Effector memory CD8-positive, alpha-beta T cell (primary cell): Measurements from ENCODE around the gene TNFRSF19.
"Not testable (repeated sequence)": the region's sequence is repeated elsewhere in the genome, so short reads cannot be mapped to it uniquely, and the experiment has no call there.

ENCODE experiments used
- ATAC-seq: fragments of 150-1000 bp; cut with Tn5 transposase; replicated peaks from 2 replicates; pipeline ENCODE4 v1.10.0; 2021; ENCODE audit warnings: mild to moderate bottlenecking, moderate library complexity
- DNase-seq, 3 experiments: peaks; one replicate each; pipeline ENCODE4 v3.0.0; 2021
- H3K27ac Mint-ChIP-seq, 2 donors: one replicate each; pipeline ENCODE4 v1.8.0; 2022; ENCODE audit warnings: mild to moderate bottlenecking in 2 of 2, mixed read lengths in 2 of 2, moderate library complexity in 2 of 2
- H3K27me3 Mint-ChIP-seq, 2 donors: one replicate each; pipeline ENCODE4 v1.8.0; 2022; ENCODE audit warnings: mixed read lengths in 2 of 2
- H3K36me3 Mint-ChIP-seq: one replicate; pipeline ENCODE4 v1.8.0; 2022; ENCODE audit warnings: mild to moderate bottlenecking, moderate library complexity, mixed read lengths; ENCODE audit not compliant: insufficient read depth
- H3K4me1 Mint-ChIP-seq, 2 donors: one replicate each; pipeline ENCODE4 v1.8.0; 2022; ENCODE audit warnings: low read depth in 2 of 2, mixed read lengths in 2 of 2
- H3K4me3 Mint-ChIP-seq, 2 donors: one replicate each; pipeline ENCODE4 v1.8.0; 2022; ENCODE audit warnings: mild to moderate bottlenecking in 2 of 2, mixed read lengths in 2 of 2, moderate library complexity in 2 of 2
- H3K9me3 Mint-ChIP-seq, 2 donors: one replicate each; pipeline ENCODE4 v1.8.0; 2022; ENCODE audit warnings: mixed read lengths in 2 of 2

Gene TNFRSF19

DNA sequence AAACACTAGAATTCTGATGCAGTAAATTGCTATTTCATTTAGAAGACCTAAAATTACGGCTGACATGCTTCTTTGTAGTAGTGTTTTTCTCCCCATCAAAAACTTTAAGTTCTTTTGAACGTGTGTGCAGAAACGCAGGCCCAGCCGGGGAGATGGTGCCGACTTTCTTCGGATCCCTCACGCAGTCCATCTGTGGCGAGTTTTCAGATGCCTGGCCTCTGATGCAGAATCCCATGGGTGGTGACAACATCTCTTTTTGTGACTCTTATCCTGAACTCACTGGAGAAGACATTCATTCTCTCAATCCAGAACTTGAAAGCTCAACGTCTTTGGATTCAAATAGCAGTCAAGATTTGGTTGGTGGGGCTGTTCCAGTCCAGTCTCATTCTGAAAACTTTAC, 98.3 kb downstream of the TNFRSF19 start:
- Mint-ChIP-seq H3K4me1 (no peaks in the 10 kb centered on the region), H3K27ac (no peak overlapping the region), H3K27me3 (peaks cover 27 to 34% of the 10 kb centered on the region in 2 donors), H3K36me3 (no peaks in the 10 kb centered on the region), H3K4me3 (no peak overlapping the region), H3K9me3 (no peaks in the 10 kb centered on the region)
- DNase-seq (no peak), ATAC-seq (no peak)

DNA sequence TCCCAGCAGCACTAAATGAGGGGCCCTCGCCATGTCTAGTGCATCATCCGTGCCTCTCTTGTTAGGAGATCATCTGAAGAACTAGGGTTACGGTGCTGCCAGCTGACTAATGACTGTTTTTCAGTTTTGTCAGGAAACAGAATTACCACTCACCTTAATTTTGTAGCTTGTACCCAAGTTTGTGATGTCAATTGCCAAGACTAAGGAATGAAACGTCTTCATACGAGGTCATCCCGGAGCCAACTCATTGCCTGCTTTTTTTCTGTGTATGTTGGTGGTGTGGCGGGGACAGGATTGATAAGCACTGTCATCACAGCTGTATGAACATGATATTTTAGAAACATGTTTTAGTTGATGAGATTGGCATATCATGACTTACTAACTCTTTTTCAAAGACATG, 100.6 kb downstream of the TNFRSF19 start:
- Mint-ChIP-seq H3K9me3 (no peaks in the 10 kb centered on the region), H3K27me3 (peaks cover 32 to 41% of the 10 kb centered on the region in 2 donors), H3K4me1 (no peaks in the 10 kb centered on the region), H3K4me3 (no peak overlapping the region), H3K36me3 (no peaks in the 10 kb centered on the region), H3K27ac (no peak overlapping the region)
- ATAC-seq = no peak
- DNase-seq = no peak

DNA sequence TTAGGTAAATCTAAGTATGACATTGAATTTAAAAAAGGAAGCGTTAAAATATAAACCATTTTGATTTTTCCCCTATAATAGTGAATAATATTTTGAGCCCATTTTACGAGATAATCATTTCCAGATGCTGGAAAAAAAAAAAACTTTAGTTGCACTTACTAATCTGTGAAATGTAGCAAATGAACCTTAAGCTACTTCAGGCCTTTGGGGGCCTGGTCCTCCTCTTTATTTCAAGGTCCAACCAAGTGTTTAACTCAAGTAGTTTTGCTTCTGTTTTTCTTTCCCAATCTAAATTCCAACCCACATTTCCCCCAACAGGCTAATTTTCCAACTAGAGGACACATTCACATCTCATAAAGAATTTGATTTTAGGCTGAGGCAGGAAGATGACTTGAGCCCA, 101.2 kb downstream of the TNFRSF19 start:
- Mint-ChIP-seq H3K36me3 (no peaks in the 10 kb centered on the region), H3K27me3 (peaks cover 31 to 41% of the 10 kb centered on the region in 2 donors), H3K9me3 (no peaks in the 10 kb centered on the region), H3K4me1 (no peaks in the 10 kb centered on the region), H3K27ac (no peak overlapping the region), H3K4me3 (no peak overlapping the region)
- no peak for ATAC-seq
- no peak for DNase-seq

DNA sequence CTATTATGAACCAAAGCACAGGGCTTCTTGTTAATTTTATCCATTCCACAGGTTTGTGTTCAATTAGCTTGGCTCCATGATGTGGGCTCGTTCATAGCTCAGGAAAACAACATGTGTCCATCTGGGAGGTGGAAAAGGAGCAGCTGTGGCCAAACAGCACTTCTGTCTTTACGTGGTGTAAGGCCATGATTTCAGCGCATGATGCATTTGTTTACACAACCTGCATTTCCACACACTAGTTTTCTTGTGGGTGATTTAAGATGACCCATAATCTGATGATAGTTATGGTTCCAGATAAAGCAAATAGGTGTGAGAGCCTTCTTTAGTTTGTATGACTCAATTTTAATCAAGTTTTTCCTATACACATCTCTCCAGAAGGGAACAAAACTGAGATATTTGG, 101.7 kb downstream of the TNFRSF19 start:
- Mint-ChIP-seq H3K9me3 (no peaks in the 10 kb centered on the region), H3K36me3 (no peaks in the 10 kb centered on the region), H3K4me3 (no peak overlapping the region), H3K4me1 (no peaks in the 10 kb centered on the region), H3K27ac (no peak overlapping the region), H3K27me3 (peaks cover 31 to 44% of the 10 kb centered on the region in 2 donors)
- ATAC-seq = no peak
- no peak for DNase-seq

DNA sequence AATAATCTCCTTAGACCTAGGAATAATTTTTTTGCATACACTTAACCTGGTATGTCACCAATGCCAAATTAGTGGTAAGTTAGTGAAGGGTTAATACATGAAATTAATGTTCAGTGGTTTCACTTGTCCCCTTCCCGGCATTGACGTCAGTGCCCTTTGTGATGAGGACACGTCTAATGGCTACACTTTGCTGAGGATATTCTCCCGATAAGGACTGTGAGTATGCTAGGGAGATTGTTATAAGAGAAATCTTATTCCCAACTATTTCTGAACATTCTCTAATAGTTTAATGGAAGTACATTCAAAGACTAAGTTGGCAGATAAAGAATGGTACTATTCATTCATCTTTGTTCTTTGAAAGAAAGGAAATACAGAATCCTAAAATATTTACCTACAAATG, 102.4 kb downstream of the TNFRSF19 start:
- ATAC-seq = no peak
- Mint-ChIP-seq H3K36me3 (no peaks in the 10 kb centered on the region), H3K4me1 (no peaks in the 10 kb centered on the region), H3K27me3 (peaks cover 28 to 45% of the 10 kb centered on the region in 2 donors), H3K27ac (no peak overlapping the region), H3K9me3 (no peaks in the 10 kb centered on the region), H3K4me3 (no peak overlapping the region)
- DNase-seq = no peak

DNA sequence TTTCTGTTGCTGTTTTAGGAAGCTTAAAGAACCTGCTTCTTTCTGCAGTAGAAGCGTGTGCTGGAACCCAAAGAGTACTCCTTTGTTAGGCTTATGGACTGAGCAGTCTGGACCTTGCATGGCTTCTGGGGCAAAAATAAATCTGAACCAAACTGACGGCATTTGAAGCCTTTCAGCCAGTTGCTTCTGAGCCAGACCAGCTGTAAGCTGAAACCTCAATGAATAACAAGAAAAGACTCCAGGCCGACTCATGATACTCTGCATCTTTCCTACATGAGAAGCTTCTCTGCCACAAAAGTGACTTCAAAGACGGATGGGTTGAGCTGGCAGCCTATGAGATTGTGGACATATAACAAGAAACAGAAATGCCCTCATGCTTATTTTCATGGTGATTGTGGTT, 103.1 kb downstream of the TNFRSF19 start:
- no peaks in the 10 kb centered on the region for H3K4me1 Mint-ChIP-seq
- no peaks in the 10 kb centered on the region for H3K36me3 Mint-ChIP-seq
- no peak overlapping the region for H3K4me3 Mint-ChIP-seq
- DNase-seq = no peak
- no peaks in the 10 kb centered on the region for H3K9me3 Mint-ChIP-seq
- no peak for ATAC-seq
- peaks cover 21 to 42% of the 10 kb centered on the region in 2 donors for H3K27me3 Mint-ChIP-seq
- no peak overlapping the region for H3K27ac Mint-ChIP-seq

DNA sequence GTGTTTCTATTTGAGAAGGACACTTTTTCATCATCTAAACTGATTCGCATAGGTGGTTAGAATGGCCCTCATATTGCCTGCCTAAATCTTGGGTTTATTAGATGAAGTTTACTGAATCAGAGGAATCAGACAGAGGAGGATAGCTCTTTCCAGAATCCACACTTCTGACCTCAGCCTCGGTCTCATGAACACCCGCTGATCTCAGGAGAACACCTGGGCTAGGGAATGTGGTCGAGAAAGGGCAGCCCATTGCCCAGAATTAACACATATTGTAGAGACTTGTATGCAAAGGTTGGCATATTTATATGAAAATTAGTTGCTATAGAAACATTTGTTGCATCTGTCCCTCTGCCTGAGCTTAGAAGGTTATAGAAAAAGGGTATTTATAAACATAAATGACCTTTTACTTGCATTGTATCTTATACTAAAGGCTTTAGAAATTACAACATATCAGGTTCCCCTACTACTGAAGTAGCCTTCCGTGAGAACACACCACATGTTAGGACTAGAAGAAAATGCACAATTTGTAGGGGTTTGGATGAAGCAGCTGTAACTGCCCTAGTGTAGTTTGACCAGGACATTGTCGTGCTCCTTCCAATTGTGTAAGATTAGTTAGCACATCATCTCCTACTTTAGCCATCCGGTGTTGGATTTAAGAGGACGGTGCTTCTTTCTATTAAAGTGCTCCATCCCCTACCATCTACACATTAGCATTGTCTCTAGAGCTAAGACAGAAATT, 103.8 kb downstream of the TNFRSF19 start:
- Mint-ChIP-seq H3K4me1 (no peaks in the 10 kb centered on the region), H3K9me3 (no peaks in the 10 kb centered on the region), H3K4me3 (no peak overlapping the region), H3K36me3 (no peaks in the 10 kb centered on the region), H3K27me3 (peaks cover 21 to 44% of the 10 kb centered on the region in 2 donors), H3K27ac (no peak overlapping the region)
- no peak for DNase-seq
- ATAC-seq = no peak

DNA sequence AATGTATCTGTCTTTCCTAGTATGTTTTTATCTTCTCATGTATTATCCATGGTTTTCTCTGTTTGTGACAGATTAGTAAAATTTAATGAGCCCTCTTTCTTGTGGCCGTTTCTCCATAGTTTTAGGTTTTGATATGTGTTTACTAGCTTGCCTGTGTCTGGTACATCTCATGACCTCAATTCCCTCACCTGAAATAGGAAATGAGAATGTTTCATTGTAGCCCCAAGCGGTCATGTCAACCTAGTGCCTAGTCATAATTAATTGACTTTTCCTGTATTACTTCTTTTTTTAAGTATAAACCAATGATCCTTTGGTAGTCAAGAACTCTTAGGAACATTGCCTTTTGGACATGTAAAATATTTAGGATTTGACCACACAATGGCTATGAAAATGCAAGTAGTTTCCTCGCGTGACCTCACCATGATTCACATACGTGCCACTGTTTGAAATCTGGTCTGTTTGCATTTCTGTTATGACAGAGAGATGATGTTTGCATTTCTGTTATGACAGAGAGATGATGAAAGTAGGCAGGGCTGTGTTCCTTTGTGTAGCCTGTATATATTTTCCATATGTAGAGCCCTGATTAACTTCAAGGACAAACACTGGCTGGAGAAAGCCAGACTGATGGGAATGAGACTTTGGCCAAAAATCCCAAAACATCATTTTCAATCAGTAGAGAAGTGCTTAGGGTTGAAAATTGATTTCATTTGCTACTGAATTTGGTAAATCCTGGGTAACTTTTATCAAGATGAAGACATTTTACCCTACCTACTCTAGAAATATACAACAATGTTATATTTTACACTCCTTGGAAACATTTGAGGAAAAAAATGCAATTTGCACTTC, 104.8 kb downstream of the TNFRSF19 start:
- Mint-ChIP-seq H3K4me3 (no peak overlapping the region), H3K27ac (no peak overlapping the region), H3K4me1 (peaks cover 0 to 3% of the 10 kb centered on the region in 2 donors), H3K27me3 (peaks cover 24 to 44% of the 10 kb centered on the region in 2 donors), H3K9me3 (no peaks in the 10 kb centered on the region), H3K36me3 (no peaks in the 10 kb centered on the region)
- DNase-seq = no peak
- ATAC-seq = no peak

DNA sequence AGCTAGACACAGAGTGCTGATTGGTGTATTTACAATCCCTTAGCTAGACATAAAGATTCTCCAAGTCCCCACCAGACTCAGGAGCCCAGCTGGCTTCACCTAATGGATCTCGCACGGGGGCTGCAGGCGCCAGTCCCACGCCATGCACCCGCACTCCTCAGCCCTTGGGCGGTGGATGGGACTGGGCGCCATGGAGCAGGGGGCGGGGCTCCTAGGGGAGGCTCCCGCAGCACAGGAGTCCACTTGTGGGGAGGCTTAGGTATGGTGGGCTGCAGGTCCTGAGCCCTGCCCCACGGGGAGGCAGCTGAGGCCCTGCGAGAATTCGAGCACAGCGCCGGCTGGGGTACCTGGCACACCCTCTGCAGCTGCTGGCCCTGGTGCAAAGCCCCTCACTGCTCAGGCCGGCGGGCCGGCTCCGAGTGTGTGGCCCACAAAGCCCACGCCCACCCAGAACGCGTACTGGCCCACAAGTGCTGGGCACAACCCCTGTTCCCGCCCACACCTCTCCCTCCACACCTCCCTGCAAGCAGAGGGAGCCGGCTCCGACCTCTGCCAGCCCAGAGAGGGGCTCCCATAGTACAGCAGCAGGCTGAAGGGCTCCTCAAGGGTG, 107.6 kb downstream of the TNFRSF19 start:
- not testable (repeated sequence) for H3K4me1 Mint-ChIP-seq, H3K27ac Mint-ChIP-seq, H3K9me3 Mint-ChIP-seq, ATAC-seq, H3K4me3 Mint-ChIP-seq, H3K36me3 Mint-ChIP-seq, DNase-seq
- H3K27me3 Mint-ChIP-seq = peaks cover 30 to 68% of the 10 kb centered on the region in 2 donors

DNA sequence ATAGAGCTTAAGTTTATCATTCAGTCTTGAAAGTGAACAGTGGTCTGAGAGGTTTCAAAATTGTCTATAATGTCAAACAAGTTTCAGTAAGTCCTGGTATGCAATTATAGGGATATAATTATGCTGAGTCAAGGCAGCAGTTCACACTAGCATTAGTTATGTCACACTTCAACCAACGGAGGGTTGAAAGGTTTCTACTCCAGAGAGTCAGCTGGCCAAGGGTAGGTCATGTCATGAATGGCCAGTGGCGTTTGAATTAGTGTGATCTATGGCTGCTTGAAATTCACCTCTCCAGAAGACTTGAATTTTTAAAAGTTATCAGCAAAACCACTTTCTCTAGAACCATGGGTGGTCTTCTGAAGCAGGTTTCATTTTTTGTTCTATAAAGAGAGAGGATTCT, 108.6 kb downstream of the TNFRSF19 start:
- Mint-ChIP-seq H3K27ac (no peak overlapping the region), H3K4me3 (no peak overlapping the region), H3K36me3 (no peaks in the 10 kb centered on the region), H3K27me3 (peaks cover 30 to 67% of the 10 kb centered on the region in 2 donors), H3K9me3 (no peaks in the 10 kb centered on the region), H3K4me1 (peaks cover 0 to 3% of the 10 kb centered on the region in 2 donors)
- DNase-seq = no peak
- no peak for ATAC-seq

DNA sequence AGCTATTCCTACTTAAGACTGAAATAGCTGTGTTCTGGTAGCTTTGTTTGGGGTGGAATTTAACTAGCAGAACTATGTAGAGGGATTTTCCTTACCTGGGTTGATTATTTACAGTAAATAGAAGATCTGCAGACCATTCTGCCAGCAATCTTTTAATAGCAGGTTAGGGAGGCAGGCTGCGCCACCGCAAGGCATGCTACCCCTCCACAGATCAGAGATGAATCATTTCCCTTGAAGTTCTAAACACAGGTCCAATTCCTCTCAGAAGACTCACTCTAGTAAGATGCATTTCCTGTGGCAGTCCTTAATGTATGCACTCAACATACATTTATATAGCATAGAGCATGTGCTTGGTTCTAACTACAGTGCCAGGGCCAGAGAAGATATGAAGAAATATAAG, 109.0 kb downstream of the TNFRSF19 start:
- Mint-ChIP-seq H3K4me3 (no peak overlapping the region), H3K27ac (no peak overlapping the region), H3K4me1 (peaks cover 0 to 3% of the 10 kb centered on the region in 2 donors), H3K27me3 (peaks cover 30 to 62% of the 10 kb centered on the region in 2 donors), H3K9me3 (no peaks in the 10 kb centered on the region), H3K36me3 (no peaks in the 10 kb centered on the region)
- ATAC-seq (no peak), DNase-seq (no peak)

DNA sequence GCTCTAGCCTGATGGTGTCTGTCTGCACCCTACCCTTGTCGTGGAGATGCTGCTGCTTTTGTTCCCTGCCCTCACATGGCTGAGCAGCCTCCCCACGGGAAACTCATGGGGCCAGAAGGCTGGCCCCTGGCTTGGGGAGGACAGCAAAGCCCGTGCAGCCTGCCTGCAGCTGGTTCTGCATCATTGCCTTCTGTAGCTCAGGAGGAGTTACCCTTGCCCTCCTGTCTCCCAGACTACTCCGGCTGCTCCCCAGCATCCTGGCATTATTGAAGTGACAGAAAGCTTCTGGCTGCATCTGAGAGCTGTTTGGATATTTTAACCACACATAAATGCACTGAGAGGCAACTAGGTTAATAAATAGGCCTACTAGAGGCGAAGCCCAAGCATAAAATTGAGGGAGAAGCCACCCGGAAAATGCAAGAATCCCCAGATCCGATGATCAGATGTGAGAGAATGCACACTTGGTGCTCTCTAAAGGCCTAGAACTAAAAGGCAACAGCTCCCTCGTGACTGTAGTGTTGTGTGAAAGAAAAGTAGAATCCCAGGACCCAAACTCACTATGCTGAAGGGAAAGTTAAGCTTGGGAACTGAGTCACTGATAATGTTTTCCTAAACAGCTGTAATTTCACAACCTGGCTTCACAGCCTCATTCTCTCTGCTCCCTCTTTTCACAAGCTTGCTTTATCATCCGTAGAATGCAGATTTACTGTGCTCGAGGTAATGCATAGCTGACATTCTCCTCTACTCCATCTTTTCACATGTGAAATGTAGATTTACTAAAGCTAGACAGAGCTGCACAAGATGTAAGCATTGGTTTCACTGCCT, 110.8 kb downstream of the TNFRSF19 start:
- H3K27ac Mint-ChIP-seq = no peak overlapping the region
- ATAC-seq = no peak
- peaks cover 19 to 55% of the 10 kb centered on the region in 2 donors for H3K27me3 Mint-ChIP-seq
- peaks cover 0 to 3% of the 10 kb centered on the region in 2 donors for H3K4me1 Mint-ChIP-seq
- no peaks in the 10 kb centered on the region for H3K36me3 Mint-ChIP-seq
- no peak overlapping the region for H3K4me3 Mint-ChIP-seq
- DNase-seq = no peak
- H3K9me3 Mint-ChIP-seq = no peaks in the 10 kb centered on the region

DNA sequence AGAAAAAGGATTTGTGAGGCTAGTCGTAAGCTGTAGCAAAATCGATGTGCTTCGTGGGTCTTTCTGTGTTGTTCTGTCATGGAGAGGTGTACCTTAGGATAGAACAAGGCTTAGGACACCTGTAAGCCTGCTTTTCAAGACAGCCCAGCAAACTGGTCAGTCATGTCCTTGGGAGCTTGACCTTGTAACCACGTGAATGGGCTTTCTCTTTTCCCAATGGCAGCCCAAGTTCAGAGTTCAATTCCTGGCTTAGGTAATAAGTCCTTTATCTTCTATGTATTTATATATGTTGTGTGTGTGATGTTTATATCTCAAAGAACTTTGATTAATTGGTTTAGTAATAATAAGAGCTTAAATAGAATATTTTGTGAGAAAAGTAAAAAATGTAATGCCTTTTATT, 112.9 kb downstream of the TNFRSF19 start:
- no peaks in the 10 kb centered on the region for H3K36me3 Mint-ChIP-seq
- no peaks in the 10 kb centered on the region for H3K9me3 Mint-ChIP-seq
- no peak overlapping the region for H3K27ac Mint-ChIP-seq
- no peak for DNase-seq
- no peak for ATAC-seq
- H3K4me1 Mint-ChIP-seq = peaks cover 0 to 3% of the 10 kb centered on the region in 2 donors
- H3K27me3 Mint-ChIP-seq = peaks cover 25 to 54% of the 10 kb centered on the region in 2 donors
- H3K4me3 Mint-ChIP-seq = no peak overlapping the region
